GM10266 (cell line): Measurements from ENCODE around the gene INS.

Source experiments
- DNase-seq: peaks from one replicate; pipeline ENCODE4 v3.0.0; 2012; ENCODE audit errors: extremely low spot score
- CTCF ChIP-seq: IDR thresholded peaks from 2 replicates; pipeline ENCODE4 v1.5.1; 2012; ENCODE audit warnings: mild to moderate bottlenecking, low read depth; ENCODE audit not compliant: control insufficient read depth, insufficient read depth; ENCODE audit errors: missing control alignments

INS gene

DNA sequence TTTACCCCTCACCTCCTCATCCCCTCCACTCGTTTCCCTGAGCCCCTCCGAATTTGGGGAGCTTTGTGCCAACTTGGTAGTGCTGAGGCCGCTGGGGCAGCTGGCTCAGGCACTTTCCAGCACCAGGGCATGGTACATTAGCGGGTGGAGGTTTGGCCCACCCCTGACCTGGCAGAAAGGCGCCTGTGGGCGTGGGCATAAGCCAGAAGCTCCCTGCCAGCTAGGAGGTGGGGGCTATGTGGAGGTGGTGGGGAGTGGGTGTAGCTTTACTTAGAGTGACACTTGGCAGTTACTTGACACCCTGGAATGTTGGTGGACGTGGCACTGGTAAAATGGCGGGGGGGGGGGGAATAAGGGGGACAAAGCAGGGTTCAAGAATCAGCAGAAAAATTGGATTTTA, 11.5 kb downstream of the INS start:
- DNase-seq, result no peak
- no peak for TF ChIP-seq CTCF

GRCh38 chr11:2148595-2148994, 12.4 kb downstream of the INS start:
- no peak for TF ChIP-seq CTCF
- no peak for DNase-seq

GRCh38 chr11:2147391-2147790, 13.6 kb downstream of the INS start:
- no peak for DNase-seq
- no peak for TF ChIP-seq CTCF

GRCh38 chr11:2146051-2146450, 15.0 kb downstream of the INS start:
- TF ChIP-seq CTCF, result no peak
- no peak for DNase-seq

- TF ChIP-seq CTCF, result no peak
These were observed 16.3 kb downstream of the INS start for GRCh38 chr11:2144544-2145248.

GRCh38 chr11:2143799-2144543, 17.0 kb downstream of the INS start:
- peak; percentile 20 for TF ChIP-seq CTCF
- DNase-seq, result no peak

More at GRCh38 chr11:2144544-2145248, 16.3 kb downstream of the INS start:
- no peak for DNase-seq

GRCh38 chr11:2143477-2143798, 17.6 kb downstream of the INS start:
- TF ChIP-seq CTCF, result no peak
- no peak for DNase-seq
